Fibroblast of lung (primary cell): ENCODE data around the gene WNT7B. TPM values are rescaled to one million over a fixed set of nuclear protein-coding genes. Genes with fewer than 3 reads are reported as not detected.

Source experiments
- DNase-seq, 2 donors: peaks; one replicate each; pipeline versions ENCODE4 v3.0.0 to v3.0.0-alpha.2; 2010; ENCODE audit warnings: low read depth in 2 of 2
- H2AFZ ChIP-seq: 2 replicates; pipeline ENCODE4 v1.5.1; 2012; ENCODE audit warnings: low read length, control low read depth, inconsistent platforms
- H3K27ac ChIP-seq: 2 replicates; pipeline ENCODE4 v1.5.1; 2011; ENCODE audit warnings: low read length, control low read depth; ENCODE audit not compliant: insufficient read depth
- H3K27me3 ChIP-seq: 2 replicates; pipeline ENCODE4 v1.5.1; 2011; ENCODE audit warnings: mild to moderate bottlenecking, low read length; ENCODE audit not compliant: control insufficient read depth, insufficient read depth
- H3K36me3 ChIP-seq: 2 replicates; pipeline ENCODE4 v1.5.1; 2011; ENCODE audit warnings: low read length; ENCODE audit not compliant: control insufficient read depth, insufficient read depth
- H3K4me1 ChIP-seq: 2 replicates; pipeline ENCODE4 v1.5.1; 2011; ENCODE audit warnings: low read length; ENCODE audit not compliant: control insufficient read depth, insufficient read depth; ENCODE audit errors: extremely low read depth
- H3K4me2 ChIP-seq: 2 replicates; pipeline ENCODE4 v1.5.1; 2011; ENCODE audit warnings: low read length, control low read depth; ENCODE audit not compliant: insufficient read depth; ENCODE audit errors: extremely low read depth
- H3K4me3 ChIP-seq, 4 experiments: fragments of 200-600 bp in 1 of 4; sonication (generic) in 1 of 4; replicated peaks in 1 of 4; 2 replicates each; pipeline ENCODE4 v1.5.1; 2011 to 2016; ENCODE audit warnings: low read length in 4 of 4, low read depth in 3 of 4, mild to moderate bottlenecking in 3 of 4, control low read depth in 2 of 4, inconsistent platforms in 1 of 4, mixed read lengths in 1 of 4; ENCODE audit not compliant: insufficient read depth in 1 of 4; ENCODE audit errors: control extremely low read depth in 1 of 4
- H3K79me2 ChIP-seq: 2 replicates; pipeline ENCODE4 v1.5.1; 2012; ENCODE audit warnings: mild to moderate bottlenecking, low read length, inconsistent platforms; ENCODE audit not compliant: control insufficient read depth, insufficient read depth
- H3K9ac ChIP-seq: 2 replicates; pipeline ENCODE4 v1.5.1; 2011; ENCODE audit warnings: mild to moderate bottlenecking, low read length, control low read depth; ENCODE audit not compliant: insufficient read depth
- H3K9me3 ChIP-seq: 2 replicates; pipeline ENCODE4 v1.5.1; 2012; ENCODE audit warnings: low read depth, low read length; ENCODE audit not compliant: control insufficient read depth, insufficient read depth
- H4K20me1 ChIP-seq: 2 replicates; pipeline ENCODE4 v1.5.1; 2011; ENCODE audit warnings: low read length; ENCODE audit not compliant: control insufficient read depth, insufficient read depth; ENCODE audit errors: extremely low read depth
- CTCF ChIP-seq, 2 donors: IDR thresholded peaks in 1 of 2; conservative IDR thresholded peaks in 1 of 2; 1 replicate in 1 of 2; 2 replicates in 1 of 2; pipeline ENCODE4 v1.5.1; 2011 to 2012; ENCODE audit warnings: low read length in 2 of 2, control low read depth in 1 of 2, inconsistent platforms in 1 of 2, low read depth in 1 of 2, mild to moderate bottlenecking in 1 of 2
- EZH2 ChIP-seq: IDR thresholded peaks from 2 replicates; pipeline ENCODE4 v1.5.1; 2012; ENCODE audit warnings: low read length, control low read depth, mild to moderate bottlenecking; ENCODE audit errors: missing control alignments
- polyA plus RNA-seq, 2 donors: library from polyadenylated mRNA; depleted of rRNA in 1 of 2; stranded (reverse) in 1 of 2; unstranded in 1 of 2; fragments of >200 nt; gene quantifications; 2 replicates each; pipeline ENCODE4 v1.2.1, GENCODE V29; 2011 to 2012; ENCODE audit warnings: missing spikeins in 1 of 2
- total RNA-seq: library from RNA; depleted of rRNA; stranded (reverse); fragments of >200 nt; gene quantifications from 2 replicates; pipeline ENCODE4 v1.2.1, GENCODE V29; 2014

The WNT7B gene
- total and polyA plus RNA-seq, 2 donors (not counting 1 experiment from before 2014, with no cell fraction given), result 0.17 TPM; not detected in 1

DNA sequence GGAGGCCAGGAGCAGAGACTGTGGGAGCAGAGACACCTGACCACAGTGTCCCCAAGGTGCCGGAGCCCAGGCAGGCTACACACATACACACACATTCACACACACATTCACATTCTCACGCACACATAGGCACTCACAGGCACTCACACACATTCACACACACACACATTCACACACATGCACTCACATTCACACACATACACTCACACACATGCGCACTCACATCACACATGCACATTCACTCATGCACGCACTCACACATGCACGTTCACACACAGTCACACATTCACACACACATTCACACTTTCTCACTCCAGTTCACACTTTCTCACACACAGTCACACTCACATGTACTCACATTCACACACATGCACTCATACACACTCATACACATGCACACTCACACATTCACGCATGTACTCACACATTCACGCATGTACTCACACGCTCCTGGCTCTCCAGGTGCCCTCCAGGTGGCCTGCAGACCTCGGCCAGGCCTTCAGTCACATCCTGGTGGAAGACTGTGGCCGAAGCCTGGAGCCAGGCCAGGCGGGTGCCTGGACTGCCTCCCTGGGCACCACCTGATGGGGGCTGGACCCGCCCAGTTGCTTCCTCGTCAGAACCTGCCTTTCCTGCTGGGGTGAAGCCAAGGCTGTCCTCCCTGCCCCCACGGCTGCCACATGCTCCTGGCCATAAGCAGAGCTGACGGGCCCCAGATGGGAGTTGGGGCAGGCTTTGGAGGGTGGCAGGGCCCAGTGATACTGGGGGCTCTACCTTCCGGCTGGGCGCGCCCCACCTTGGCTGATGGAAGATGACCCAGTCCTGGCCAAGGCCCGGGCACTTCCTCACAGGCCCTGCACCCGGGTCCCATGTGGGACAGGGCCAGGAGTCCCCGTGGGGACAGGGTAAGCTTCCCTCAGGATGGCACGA is 89.5 kb downstream of the WNT7B start:
- H3K79me2 ChIP-seq, result no peaks in the 10 kb centered on the region
- no peak overlapping the region for H3K27ac ChIP-seq
- H3K27me3 ChIP-seq, result no peaks in the 10 kb centered on the region
- no peak overlapping the region for H3K4me2 ChIP-seq
- no peak for DNase-seq
- no peak overlapping the region for H3K4me3 ChIP-seq
- H3K9me3 ChIP-seq, result no peaks in the 10 kb centered on the region
- H4K20me1 ChIP-seq, result no peaks in the 10 kb centered on the region
- H2AFZ ChIP-seq, result no peak overlapping the region
- peaks cover 4% of the 10 kb centered on the region for H3K4me1 ChIP-seq
- TF ChIP-seq EZH2, result no peak
- no peak for TF ChIP-seq CTCF (conservative IDR thresholded peaks at IDR 0.05 in 1 of 2, IDR thresholded peaks at IDR 0.05 in 1 of 2; ENCODE audit: low read depth in 1 of 2, low read length in 2 of 2)
- H3K9ac ChIP-seq, result no peak overlapping the region
- H3K36me3 ChIP-seq, result no peaks in the 10 kb centered on the region

GRCh38 chr22:45886540-45886939 is 90.4 kb downstream of the WNT7B start:
- no peak overlapping the region for H3K9ac ChIP-seq
- no peak overlapping the region for H2AFZ ChIP-seq
- no peak for DNase-seq

More at GRCh38 chr22:45886540-45886939, 90.4 kb downstream of the WNT7B start:
- H3K4me2 ChIP-seq, result no peak overlapping the region
- no peaks in the 10 kb centered on the region for H3K79me2 ChIP-seq
- no peaks in the 10 kb centered on the region for H3K9me3 ChIP-seq
- peaks cover 4% of the 10 kb centered on the region for H3K4me1 ChIP-seq
- H3K4me3 ChIP-seq, result no peak overlapping the region
- no peaks in the 10 kb centered on the region for H3K36me3 ChIP-seq
- H4K20me1 ChIP-seq, result no peaks in the 10 kb centered on the region
- peaks cover under 1% of the 10 kb centered on the region for H3K27me3 ChIP-seq
- H3K27ac ChIP-seq, result no peak overlapping the region
- no peak for TF ChIP-seq EZH2
- TF ChIP-seq CTCF (conservative IDR thresholded peaks at IDR 0.05 in 1 of 2, IDR thresholded peaks at IDR 0.05 in 1 of 2; ENCODE audit: low read depth in 1 of 2, low read length in 2 of 2), result no peak
